HG02970 (cell line): ENCODE measurements around the gene JUP.

Source experiments
- ATAC-seq: cut with Tn5 transposase; IDR thresholded peaks from one replicate; pipeline ENCODE4 v1.9.1; 2021; ENCODE audit warnings: mild to moderate bottlenecking, moderate library complexity, moderate number of reproducible peaks; ENCODE audit not compliant: unreplicated experiment, low FRiP score

Gene JUP

GRCh38 chr17:41730479-41730878 is 56.0 kb downstream of the JUP start:
- ATAC-seq: no peak

GRCh38 chr17:41728056-41728455 is 58.5 kb downstream of the JUP start:
- no peak for ATAC-seq

GRCh38 chr17:41725134-41725533 is 61.4 kb downstream of the JUP start:
- ATAC-seq: no peak

- no peak for ATAC-seq
Measured at GRCh38 chr17:41724476-41725050, 61.9 kb downstream of the JUP start.

GRCh38 chr17:41723801-41724475 is 62.6 kb downstream of the JUP start:
- no peak for ATAC-seq

- no peak for ATAC-seq
Measured at GRCh38 chr17:41722231-41722630, 64.3 kb downstream of the JUP start.

- ATAC-seq: no peak
Measured at GRCh38 chr17:41718287-41718645, 68.2 kb downstream of the JUP start.

- no peak for ATAC-seq
Measured at GRCh38 chr17:41717408-41718286, 68.9 kb downstream of the JUP start.

GRCh38 chr17:41711669-41712400 is 74.7 kb downstream of the JUP start, which contains the start of gene GAST:
TSS of gene GAST (plus strand) at chr17:41712331. CDS start at chr17:41715437, 3,106 bp downstream.
- ATAC-seq: no peak

- no peak for ATAC-seq
Measured at GRCh38 chr17:41710472-41711090, 75.9 kb downstream of the JUP start.

GRCh38 chr17:41707803-41708669 is 78.5 kb downstream of the JUP start:
- no peak for ATAC-seq

GRCh38 chr17:41705271-41705991 is 81.1 kb downstream of the JUP start:
- ATAC-seq: no peak
